H1 (cell line): Measurements from ENCODE around the gene IGF1. TPM values are rescaled to one million over a fixed set of nuclear protein-coding genes. Genes with fewer than 3 reads are reported as not detected.

Experiments used
- CBX8 ChIP-seq: fragments of 300-800, 300-1000 bp; sonication (generic); IDR thresholded peaks from 2 replicates; pipeline ENCODE4 v1.7.1; 2016; ENCODE audit warnings: low read depth, low read length, borderline replicate concordance
- polyA plus RNA-seq, 7 experiments: library from polyadenylated mRNA; depleted of rRNA in 3 of 7; stranded (reverse) in 5 of 7; unstranded in 2 of 7; fragments of >200 nt in 5 of 7; fragments of 200-250 nt in 2 of 7; gene quantifications; 1 replicate in 5 of 7; 2 replicates in 1 of 7; 4 replicates in 1 of 7; pipeline versions ENCODE4 v1.2.1 to v1.2.3, GENCODE V29; 2011 to 2013; ENCODE audit warnings: missing spikeins in 2 of 7, mixed read lengths in 2 of 7
- total RNA-seq: library from RNA; stranded (reverse); fragmentation: NEBNext Ultra II Directional; extraction: Animal tissue kit (Norgen Biotek cat#: 25700); gene quantifications from 2 replicates; pipeline ENCODE4 v1.2.1, GENCODE V29; 2021

IGF1 gene
- total and polyA plus RNA-seq, 2 of the 8 experiments (the other 6 are each of a cell fraction or from before 2014, with no cell fraction given) = not detected

GRCh38 chr12:102349079-102349478 lies 131.3 kb downstream of the IGF1 start (continued):
- TF ChIP-seq CBX8 = no peak
